Measurements from ENCODE around the gene FAM3A. TPM values are rescaled to one million over a fixed set of nuclear protein-coding genes. Genes with fewer than 3 reads are reported as not detected.

FAM3A gene
- total and polyA plus RNA-seq, 10 of the 15 experiments (the other 5 are each of a cell fraction or from before 2014, with no cell fraction given) = 0.29 to 21.1 (median 11.4) TPM

GRCh38 chrX:154508384-154508745, 7.7 kb downstream of the FAM3A start (continued):
- TF ChIP-seq ZZZ3 (IDR thresholded peaks at IDR 0.05; ENCODE audit: control insufficient read depth, insufficient read length, low read depth) (no peak), RELB (IDR thresholded peaks at IDR 0.05; ENCODE audit: low read depth) (no peak), NFXL1 (IDR thresholded peaks at IDR 0.05; ENCODE audit: borderline replicate concordance) (no peak)

- 73% methylated on average over 21 of the region's 24 CpGs for WGBS (ENCODE audit: insufficient coverage, insufficient replicate concordance, low lambda C conversion rate, missing lambda C conversion rate)
- no peaks in the 10 kb centered on the region; the same call in 2 of the 3 replicates for H3K9me3 ChIP-seq (replicated peaks; ENCODE audit: control insufficient read depth, insufficient read depth, low read length)
- no peak overlapping the region for H3K4me2 ChIP-seq (ENCODE audit: control insufficient read depth, insufficient read depth)
- no peak overlapping the region for H3K9ac ChIP-seq (ENCODE audit: control insufficient read depth, insufficient read depth, low read length)
- no peak for FAIRE-seq
- in situ Hi-C loops (cut with MboI) (no loop called here), intact Hi-C loops (cut with micrococcal nuclease; ENCODE audit: unreplicated experiment) (no loop called here)
- CTCF ChIA-PET = no interaction called here
- POLR2A ChIA-PET = interaction anchor here (0.6 kb wide), 1 partner anchor 12 kb away, joined by 3 read pairs; no protein-coding TSS in a partner anchor
- H3K36me3 ChIP-seq (ENCODE audit: control insufficient read depth in 2 of 2, insufficient read depth in 2 of 2, low read length in 1 of 2) = no peaks in the 10 kb centered on the region
- H3K4me1 ChIP-seq (ENCODE audit: control insufficient read depth, insufficient read depth, low read length) = no peaks in the 10 kb centered on the region
- H2AFZ ChIP-seq (ENCODE audit: control insufficient read depth, low read depth, low read length) = no peak overlapping the region
- H3K79me2 ChIP-seq (ENCODE audit: control insufficient read depth, insufficient read depth, low read length) = no peaks in the 10 kb centered on the region
- BruUV-seq (replicated peaks) = no TSS peak
- no peaks in the 10 kb centered on the region for H3K27me3 ChIP-seq (replicated peaks in 1 of 2; ENCODE audit: control insufficient read depth in 2 of 2, insufficient read depth in 2 of 2, low read length in 1 of 2)
- no peak for TF ChIP-seq BMI1 (IDR thresholded peaks at IDR 0.05; ENCODE audit: borderline replicate concordance)
- RAD21 ChIA-PET (ENCODE audit: unreplicated experiment) = no interaction called here
- no peak overlapping the region for H3K27ac ChIP-seq (ENCODE audit: control insufficient read depth, insufficient read depth)
- H3K4me3 ChIP-seq = no peak overlapping the region
- SMC1A ChIA-PET (ENCODE audit: uncharacterized antibody, unreplicated experiment) = no interaction called here
- no peak for ATAC-seq
- H4K20me1 ChIP-seq (ENCODE audit: control insufficient read depth, insufficient read depth) = no peaks in the 10 kb centered on the region
- no peak for DNase-seq (ENCODE audit: low read depth, low spot score)
Observed at GRCh38 chrX:154507673-154508383, 8.2 kb downstream of the FAM3A start.
